HCT116 (cell line): Measurements from ENCODE around the gene EEIG1. TPM values are rescaled to one million over a fixed set of nuclear protein-coding genes. Genes with fewer than 3 reads are reported as not detected.

ENCODE experiments used
- ATAC-seq: fragments of 200-7000 bp; cut with Tn5 transposase; 2 replicates; pipeline ENCODE4 v1.9.1; 2020; ENCODE audit warnings: mild to moderate bottlenecking, moderate library complexity
- BruUV-seq: library from RNA; stranded (reverse); fragments of 400-500 nt; replicated peaks from 2 replicates; lab custom pipeline; 2021; lab: Mats Ljungman, UMichigan
- CTCF ChIA-PET: fragments of 300-600 bp; sonication (Branson Sonifier 250); formaldehyde crosslinking; loops from one replicate; lab custom pipeline; 2021; ENCODE audit warnings: antibody characterized with exemption; lab: Charles Lee
- POLR2A ChIA-PET: fragments of 300-600, 350-600 bp; sonication (Branson Sonifier 250); formaldehyde crosslinking; loops from one replicate; lab custom pipeline; 2021; ENCODE audit warnings: antibody characterized with exemption; lab: Charles Lee
- RAD21 ChIA-PET, 2 experiments: fragments of 300-600 bp; sonication (Branson Sonifier 250); formaldehyde crosslinking; loops; one replicate each; lab custom pipeline; 2023; ENCODE audit warnings: low total read pairs in 2 of 2; ENCODE audit not compliant: uncharacterized antibody in 2 of 2, unreplicated experiment in 2 of 2, low non-redundant PET in 1 of 2; lab: Charles Lee
- DNase-seq: peaks from one replicate; pipeline ENCODE4 v3.0.0-alpha.2; 2010; ENCODE audit warnings: low read depth, low spot score
- H2AFZ ChIP-seq: fragments of 200-600 bp; shearing (Covaris generic), sonication (generic); 2 replicates; pipeline ENCODE4 v1.6.1; 2017; ENCODE audit warnings: low read depth, mixed run types, mixed read lengths, antibody characterized with exemption, low read length; ENCODE audit not compliant: poor library complexity, severe bottlenecking
- H3K27ac ChIP-seq: 2 replicates; pipeline ENCODE4 v1.5.1; 2012; ENCODE audit warnings: low read depth, low read length
- H3K27me3 ChIP-seq: fragments of 200-600 bp; sonication (generic); 2 replicates; pipeline ENCODE4 v1.6.1; 2016; ENCODE audit warnings: mixed run types, low read length, mixed read lengths; ENCODE audit not compliant: insufficient read depth
- H3K36me3 ChIP-seq, 2 experiments: fragments of 200-500 bp in 1 of 2; fragments of 200-600 bp in 1 of 2; sonication (Bioruptor generic) in 1 of 2; sonication (generic) in 1 of 2; 2 replicates each; pipeline versions ENCODE4 v1.5.1 to v1.6.1; 2014 to 2016; ENCODE audit warnings: low read length in 2 of 2, inconsistent platforms in 1 of 2, mixed read lengths in 1 of 2, mixed run types in 1 of 2; ENCODE audit not compliant: insufficient read depth in 2 of 2, control insufficient read depth in 1 of 2
- H3K4me1 ChIP-seq, 2 experiments: fragments of 200-600 bp in 1 of 2; sonication (generic) in 1 of 2; 2 replicates each; pipeline versions ENCODE4 v1.5.1 to v1.6.1; 2012 to 2017; ENCODE audit warnings: low read length in 2 of 2, inconsistent platforms in 1 of 2, mild to moderate bottlenecking in 1 of 2, mixed read lengths in 1 of 2, mixed run types in 1 of 2, moderate library complexity in 1 of 2; ENCODE audit not compliant: insufficient read depth in 2 of 2, control insufficient read depth in 1 of 2
- H3K4me2 ChIP-seq: fragments of 200-600 bp; sonication (generic); 2 replicates; pipeline ENCODE4 v1.6.1; 2017; ENCODE audit warnings: mixed run types, low read length, mixed read lengths
- H3K4me3 ChIP-seq, 2 experiments: fragments of 200-600 bp in 1 of 2; sonication (generic) in 1 of 2; replicated peaks in 1 of 2; 2 replicates each; pipeline ENCODE4 v1.5.1; 2011 to 2016; ENCODE audit warnings: low read length in 2 of 2, control low read depth in 1 of 2, low read depth in 1 of 2, mild to moderate bottlenecking in 1 of 2, mixed read lengths in 1 of 2, mixed run types in 1 of 2
- H3K79me2 ChIP-seq: fragments of 200-600 bp; sonication (generic); 2 replicates; pipeline ENCODE4 v1.6.1; 2017; ENCODE audit warnings: mild to moderate bottlenecking, mixed run types, low read length, moderate library complexity, mixed read lengths; ENCODE audit not compliant: insufficient read depth
- H3K9ac ChIP-seq: fragments of 200-600 bp; sonication (generic); 2 replicates; pipeline ENCODE4 v1.6.1; 2016; ENCODE audit warnings: low read length, mixed read lengths
- H3K9me2 ChIP-seq: fragments of 200-600 bp; sonication (generic), shearing (Covaris generic); 2 replicates; pipeline ENCODE4 v1.6.1; 2017; ENCODE audit warnings: mixed run types, mild to moderate bottlenecking, moderate library complexity; ENCODE audit not compliant: insufficient read depth
- H3K9me3 ChIP-seq, 2 experiments: fragments of 200-500 bp in 1 of 2; fragments of 200-600 bp in 1 of 2; sonication (Bioruptor generic) in 1 of 2; sonication (generic) in 1 of 2; 2 replicates each; pipeline ENCODE4 v1.6.1; 2014 to 2017; ENCODE audit warnings: low read length in 2 of 2, mixed read lengths in 2 of 2, inconsistent platforms in 1 of 2, low read depth in 1 of 2, mild to moderate bottlenecking in 1 of 2, mixed run types in 1 of 2, moderate library complexity in 1 of 2; ENCODE audit not compliant: control insufficient read depth in 1 of 2, insufficient read depth in 1 of 2
- H4K20me1 ChIP-seq: fragments of 200-600 bp; sonication (generic), shearing (Covaris generic); 2 replicates; pipeline ENCODE4 v1.6.1; 2017; ENCODE audit warnings: mixed run types, mild to moderate bottlenecking, moderate library complexity; ENCODE audit not compliant: insufficient read depth
- CBX3 ChIP-seq: IDR thresholded peaks from 2 replicates; pipeline ENCODE4 v1.6.1; 2012; ENCODE audit warnings: low read depth
- CEBPB ChIP-seq: IDR thresholded peaks from 2 replicates; pipeline ENCODE4 v1.6.1; 2012; ENCODE audit warnings: low read depth
- CTCF ChIP-seq, 3 experiments: fragments of 200-600 bp in 1 of 3; sonication (generic) in 1 of 3; IDR thresholded peaks in 2 of 3; conservative IDR thresholded peaks in 1 of 3; 2 replicates each; pipeline ENCODE4 v1.5.1; 2012 to 2017; ENCODE audit warnings: low read depth in 2 of 3, low read length in 2 of 3, antibody characterized with exemption in 1 of 3, borderline replicate concordance in 1 of 3, control low read depth in 1 of 3, mild to moderate bottlenecking in 1 of 3, mixed read lengths in 1 of 3, mixed run types in 1 of 3, moderate library complexity in 1 of 3; ENCODE audit not compliant: insufficient read depth in 1 of 3
- EGR1 ChIP-seq: IDR thresholded peaks from 2 replicates; pipeline ENCODE4 v1.6.1; 2012; ENCODE audit warnings: low read depth
- ELF1 ChIP-seq: IDR thresholded peaks from 2 replicates; pipeline ENCODE4 v1.6.1; 2012; ENCODE audit warnings: low read depth, borderline replicate concordance
- EZH2 ChIP-seq: fragments of 200-600 bp; sonication (generic); IDR thresholded peaks from 2 replicates; pipeline ENCODE4 v1.6.1; 2017; ENCODE audit warnings: antibody characterized with exemption, mixed run types
- EZH2phosphoT487 ChIP-seq: fragments of 200-600 bp; IDR thresholded peaks from 2 replicates; pipeline ENCODE4 v1.6.1; 2018; ENCODE audit warnings: antibody characterized with exemption, borderline replicate concordance
- FOSL1 ChIP-seq: IDR thresholded peaks from 2 replicates; pipeline ENCODE4 v1.6.1; 2012; ENCODE audit warnings: low read depth
- JUND ChIP-seq: IDR thresholded peaks from 2 replicates; pipeline ENCODE4 v1.6.1; 2012
- MAX ChIP-seq: IDR thresholded peaks from 2 replicates; pipeline ENCODE4 v1.6.1; 2012
- POLR2AphosphoS5 ChIP-seq: IDR thresholded peaks from 2 replicates; pipeline ENCODE4 v1.6.1; 2011; ENCODE audit warnings: mild to moderate bottlenecking, low read depth, low read length, moderate library complexity
- RAD21 ChIP-seq: IDR thresholded peaks from 2 replicates; pipeline ENCODE4 v1.6.1; 2012; ENCODE audit warnings: low read depth, mild to moderate bottlenecking
- SIN3A ChIP-seq: IDR thresholded peaks from 2 replicates; pipeline ENCODE4 v1.6.1; 2012; ENCODE audit warnings: low read depth
- SP1 ChIP-seq: IDR thresholded peaks from 2 replicates; pipeline ENCODE4 v1.6.1; 2012; ENCODE audit warnings: low read depth
- SRF ChIP-seq: IDR thresholded peaks from 2 replicates; pipeline ENCODE4 v1.6.1; 2012; ENCODE audit warnings: low read depth
- TCF7L2 ChIP-seq: IDR thresholded peaks from 2 replicates; pipeline ENCODE4 v1.7.0; 2011; ENCODE audit warnings: borderline replicate concordance, inconsistent platforms; ENCODE audit not compliant: insufficient read depth, insufficient read length; ENCODE audit errors: extremely low read depth
- YY1 ChIP-seq: IDR thresholded peaks from 2 replicates; pipeline ENCODE4 v1.6.1; 2011; ENCODE audit warnings: low read length, low read depth, moderate library complexity, mild to moderate bottlenecking; ENCODE audit not compliant: insufficient replicate concordance; ENCODE audit errors: extremely low read depth
- ZBTB33 ChIP-seq: IDR thresholded peaks from 2 replicates; pipeline ENCODE4 v1.6.1; 2011; ENCODE audit warnings: mild to moderate bottlenecking, low read length, moderate library complexity; ENCODE audit not compliant: insufficient replicate concordance; ENCODE audit errors: extremely low read depth
- ZFX ChIP-seq: fragments of 450-650 bp; IDR thresholded peaks from 2 replicates; pipeline ENCODE4 v1.6.1; 2017
- ZNF274 ChIP-seq: fragments of 200-500 bp; sonication (Bioruptor generic); IDR thresholded peaks from 2 replicates; pipeline ENCODE4 v1.6.1; 2014; ENCODE audit warnings: mild to moderate bottlenecking, low read depth, low read length, inconsistent platforms
- intact Hi-C: fragments of 100-400 bp; cut with micrococcal nuclease; formaldehyde crosslinking; loops from 2 replicates; pipeline ENCODE4 v1.10.0; 2022
- total RNA-seq: library from RNA; stranded (reverse); gene quantifications from one replicate; pipeline ENCODE4 v1.2.1, GENCODE V29; 2021; ENCODE audit not compliant: unreplicated experiment

The EEIG1 gene
- total RNA-seq, 1 experiment from 2014 or later, result 44.2 TPM

GRCh38 chr9:127945338-127945737 is 35.5 kb downstream of the EEIG1 start:
- no peaks in the 10 kb centered on the region for H3K9me2 ChIP-seq
- ChIA-PET RAD21 (no interaction called here), CTCF (no interaction called here), POLR2A (no interaction called here)
- ATAC-seq (no peak), DNase-seq (no peak)
- H3K36me3 ChIP-seq, result peaks cover 0 to 9% of the 10 kb centered on the region in 2 experiments; a peak in 2 of 4 replicates
- no peaks in the 10 kb centered on the region for H3K27me3 ChIP-seq
- no peaks in the 10 kb centered on the region for H4K20me1 ChIP-seq
- no peak overlapping the region for H3K9ac ChIP-seq
- H3K4me1 ChIP-seq, result peaks cover 12 to 24% of the 10 kb centered on the region in 2 experiments
- TF ChIP-seq TCF7L2 (no peak), CTCF (IDR thresholded peaks at IDR 0.05 in 2 of 3, conservative IDR thresholded peaks at IDR 0.05 in 1 of 3; ENCODE audit: borderline replicate concordance in 1 of 3, insufficient read depth in 1 of 3, low read depth in 2 of 3, low read length in 2 of 3) (no peak), JUND (no peak), SP1 (no peak), RAD21 (no peak), EGR1 (no peak), FOSL1 (no peak), MAX (no peak), CEBPB (no peak), ZNF274 (no peak), ELF1 (no peak), SRF (no peak), EZH2 (no peak), EZH2phosphoT487 (no peak), ZFX (no peak), YY1 (no peak), POLR2AphosphoS5 (no peak), SIN3A (no peak), CBX3 (no peak), ZBTB33 (no peak)
- no peak overlapping the region for H3K4me2 ChIP-seq
- no TSS peak for BruUV-seq
- intact Hi-C loops, result no loop called here
- no peak overlapping the region for H3K4me3 ChIP-seq
- no peak overlapping the region for H2AFZ ChIP-seq
- H3K9me3 ChIP-seq, result no peaks in the 10 kb centered on the region
- H3K79me2 ChIP-seq, result peaks cover 4% of the 10 kb centered on the region
- no peak overlapping the region for H3K27ac ChIP-seq
